RWPE2 (cell line): Measurements from ENCODE around the gene THBS1.
A peak's percentile ranks its signal among the peaks of the same experiment; 100 is the strongest.

ENCODE experiments used
- ATAC-seq: fragments of 200-7000 bp; cut with Tn5 transposase; 3 replicates; pipeline ENCODE4 v1.9.1; 2021; ENCODE audit warnings: low read depth
- DNase-seq: peaks from one replicate; pipeline ENCODE4 v3.0.0-alpha.2; 2020; ENCODE audit warnings: low spot score
- H3K27ac ChIP-seq: fragments of 450-650 bp; 2 replicates; pipeline ENCODE4 v1.5.1; 2017; ENCODE audit warnings: mild to moderate bottlenecking; ENCODE audit not compliant: poor library complexity, severe bottlenecking
- H3K27me3 ChIP-seq: fragments of 250-450 bp; sonication (Bioruptor Pico); 2 replicates; pipeline ENCODE4 v1.5.1; 2021; ENCODE audit warnings: mild to moderate bottlenecking, moderate library complexity; ENCODE audit not compliant: insufficient read depth, poor library complexity, severe bottlenecking
- H3K36me3 ChIP-seq: fragments of 250-450 bp; sonication (Bioruptor Pico); 2 replicates; pipeline ENCODE4 v1.5.1; 2020; ENCODE audit warnings: low read depth, mild to moderate bottlenecking, moderate library complexity
- H3K4me1 ChIP-seq: fragments of 250-450 bp; sonication (Bioruptor Pico); 2 replicates; pipeline ENCODE4 v1.5.1; 2021; ENCODE audit warnings: mild to moderate bottlenecking, moderate library complexity; ENCODE audit not compliant: insufficient read depth, poor library complexity, severe bottlenecking
- H3K4me3 ChIP-seq: fragments of 250-450 bp; sonication (Bioruptor Pico); 2 replicates; pipeline ENCODE4 v1.5.1; 2021; ENCODE audit warnings: mild to moderate bottlenecking, moderate library complexity; ENCODE audit not compliant: severe bottlenecking
- H3K9me3 ChIP-seq: fragments of 250-450 bp; sonication (Bioruptor Pico); 2 replicates; pipeline ENCODE4 v1.5.1; 2021; ENCODE audit warnings: mild to moderate bottlenecking, moderate library complexity; ENCODE audit not compliant: severe bottlenecking
- TF ChIP-seq, protein P1 (sequence below): fragments of 450-650 bp; IDR thresholded peaks from one replicate; pipeline ENCODE4 v1.5.1; 2017; ENCODE audit warnings: mild to moderate bottlenecking, moderate library complexity; ENCODE audit not compliant: poor library complexity, severe bottlenecking

Gene THBS1

DNA sequence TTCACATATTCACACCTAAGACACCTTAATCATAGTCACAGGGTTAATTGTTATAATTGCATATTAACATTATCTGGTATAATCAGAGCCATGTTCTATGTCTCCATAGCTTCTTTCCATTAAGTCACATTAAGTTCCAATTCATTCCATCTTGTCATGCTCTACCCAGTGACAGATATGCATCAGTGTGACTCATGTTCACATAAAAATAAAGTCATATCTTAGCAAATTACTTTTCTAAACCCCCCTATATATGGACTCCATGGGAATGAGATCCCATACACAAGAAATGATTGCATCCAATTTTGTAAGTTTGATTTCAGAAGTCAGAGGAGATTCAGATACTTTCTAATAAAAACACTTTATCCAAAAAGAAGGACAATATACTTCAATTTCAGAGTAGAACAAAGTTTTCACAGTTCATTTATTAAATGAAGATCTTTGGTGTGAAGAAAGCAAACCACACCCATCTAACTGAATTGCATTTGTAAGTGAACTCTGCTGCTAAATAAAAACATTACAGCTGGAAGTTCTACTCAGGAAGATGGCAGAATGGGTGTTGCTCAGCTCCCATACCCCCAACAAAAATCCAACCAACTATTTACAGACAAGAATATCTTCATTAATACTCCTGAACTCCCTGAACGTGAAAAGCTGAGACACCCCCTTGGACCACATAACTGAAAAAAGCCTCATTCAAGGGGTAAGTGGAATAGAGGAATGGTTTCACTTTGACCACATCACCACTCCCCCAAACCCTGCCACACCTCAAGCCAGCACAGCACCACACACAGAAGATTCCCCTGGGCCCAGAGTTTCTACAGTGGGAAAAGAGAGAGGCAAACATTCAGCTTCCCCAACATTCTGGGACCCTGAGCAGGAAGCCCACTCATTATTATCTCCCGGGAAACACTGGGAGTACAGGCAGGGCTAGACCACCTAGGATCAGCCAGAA lies 27.6 kb downstream of the THBS1 start:
- no peaks in the 10 kb centered on the region for H3K27me3 ChIP-seq

DNA sequence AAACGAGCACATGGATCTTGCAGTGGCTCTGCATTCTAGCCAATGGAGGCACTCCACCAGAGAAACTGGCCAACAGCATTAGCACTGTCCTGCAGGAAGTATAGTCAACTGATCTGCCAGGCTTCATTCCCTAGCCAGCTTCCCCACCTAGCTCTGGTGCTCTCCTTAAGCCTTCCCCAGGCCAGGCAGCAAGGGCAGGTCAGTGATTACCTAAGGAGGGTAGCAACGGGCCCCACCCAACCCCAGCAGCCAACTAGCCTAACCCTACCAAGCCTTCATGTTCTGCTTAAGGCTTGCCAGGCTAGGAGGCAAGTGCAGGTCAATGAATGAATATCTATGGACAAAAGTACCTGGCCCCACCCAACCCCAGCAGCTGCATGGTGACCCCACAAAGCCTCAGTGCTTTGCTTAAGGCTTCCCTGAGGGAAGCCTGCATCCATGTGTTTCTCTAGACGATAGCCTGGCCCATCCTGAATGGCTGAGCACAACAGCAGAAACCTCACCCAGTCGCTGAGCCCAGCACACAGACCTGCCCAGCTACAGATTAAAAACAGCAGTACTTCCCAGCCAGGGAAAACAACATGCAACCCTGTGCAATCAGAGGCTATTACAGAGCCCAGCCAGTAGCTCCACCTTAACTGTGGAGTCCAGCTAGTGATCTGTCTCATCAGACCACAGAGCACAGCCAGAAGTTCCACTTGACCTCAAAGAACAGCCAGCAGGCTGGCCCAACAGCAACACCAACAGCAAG lies 28.5 kb downstream of the THBS1 start:
- H3K36me3 ChIP-seq, result no peaks in the 10 kb centered on the region
- H3K4me1 ChIP-seq, result peaks cover 11% of the 10 kb centered on the region
- DNase-seq (no peak), ATAC-seq (no peak)
- no peak overlapping the region for H3K27ac ChIP-seq
- H3K9me3 ChIP-seq, result peaks cover 24% of the 10 kb centered on the region
- no peak overlapping the region for H3K4me3 ChIP-seq
- no peaks in the 10 kb centered on the region for H3K27me3 ChIP-seq
- TF ChIP-seq, protein P1, sequence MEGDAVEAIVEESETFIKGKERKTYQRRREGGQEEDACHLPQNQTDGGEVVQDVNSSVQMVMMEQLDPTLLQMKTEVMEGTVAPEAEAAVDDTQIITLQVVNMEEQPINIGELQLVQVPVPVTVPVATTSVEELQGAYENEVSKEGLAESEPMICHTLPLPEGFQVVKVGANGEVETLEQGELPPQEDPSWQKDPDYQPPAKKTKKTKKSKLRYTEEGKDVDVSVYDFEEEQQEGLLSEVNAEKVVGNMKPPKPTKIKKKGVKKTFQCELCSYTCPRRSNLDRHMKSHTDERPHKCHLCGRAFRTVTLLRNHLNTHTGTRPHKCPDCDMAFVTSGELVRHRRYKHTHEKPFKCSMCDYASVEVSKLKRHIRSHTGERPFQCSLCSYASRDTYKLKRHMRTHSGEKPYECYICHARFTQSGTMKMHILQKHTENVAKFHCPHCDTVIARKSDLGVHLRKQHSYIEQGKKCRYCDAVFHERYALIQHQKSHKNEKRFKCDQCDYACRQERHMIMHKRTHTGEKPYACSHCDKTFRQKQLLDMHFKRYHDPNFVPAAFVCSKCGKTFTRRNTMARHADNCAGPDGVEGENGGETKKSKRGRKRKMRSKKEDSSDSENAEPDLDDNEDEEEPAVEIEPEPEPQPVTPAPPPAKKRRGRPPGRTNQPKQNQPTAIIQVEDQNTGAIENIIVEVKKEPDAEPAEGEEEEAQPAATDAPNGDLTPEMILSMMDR, result no peak

More for the DNA sequence above, 27.6 kb downstream of the THBS1 start:
- no peak for ATAC-seq
- Histone ChIP-seq H3K4me1 (peaks cover 6% of the 10 kb centered on the region), H3K4me3 (no peak overlapping the region), H3K27ac (no peak overlapping the region), H3K36me3 (no peaks in the 10 kb centered on the region), H3K9me3 (peaks cover 16% of the 10 kb centered on the region)
- no peak for DNase-seq
- TF ChIP-seq, protein P1, result no peak

DNA sequence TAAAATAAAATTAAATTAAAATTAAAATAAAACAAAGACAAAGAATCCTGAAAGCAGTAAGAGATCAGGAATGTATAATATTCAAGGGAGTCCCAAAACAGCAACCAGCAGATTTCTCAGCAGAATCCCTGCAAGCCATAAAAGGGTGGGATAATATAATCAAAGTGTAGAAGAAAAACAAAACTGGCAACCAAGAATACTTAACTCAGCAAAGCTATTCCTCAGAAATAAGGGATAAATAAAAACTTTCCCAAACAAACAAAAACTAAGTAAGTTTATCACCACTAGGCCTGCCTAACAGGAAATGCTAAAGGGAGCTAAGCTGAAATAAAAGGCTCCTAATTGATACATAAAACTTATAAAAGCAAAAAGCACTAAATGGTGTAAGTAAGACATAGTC lies 29.8 kb downstream of the THBS1 start:
- no peaks in the 10 kb centered on the region for H3K36me3 ChIP-seq

DNA sequence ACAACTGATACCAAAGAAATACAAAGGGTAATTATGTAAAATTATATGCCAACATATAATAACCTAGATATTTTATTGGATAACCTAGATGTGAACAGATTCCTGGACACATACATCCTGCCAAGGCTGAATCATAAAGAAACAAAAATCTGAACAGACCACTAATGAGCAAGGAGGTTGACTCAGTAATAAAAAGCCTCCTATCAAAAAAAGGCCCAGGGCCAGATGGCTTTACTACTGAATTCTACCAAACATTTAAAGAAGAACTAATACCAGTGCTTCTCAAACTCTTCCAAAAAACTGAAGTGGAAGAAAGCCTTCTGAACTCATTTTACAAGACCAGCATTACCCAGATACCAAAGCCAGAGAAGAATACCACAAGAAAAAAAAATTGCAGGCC lies 32.4 kb downstream of the THBS1 start:
- ATAC-seq, result peak; percentile 52; the same call in 1 of the 3 replicates
- no peak overlapping the region for H3K4me3 ChIP-seq
- peak overlapping the region; percentile 14 for H3K27ac ChIP-seq
- TF ChIP-seq, protein P1, result no peak
- no peaks in the 10 kb centered on the region for H3K36me3 ChIP-seq
- no peak for DNase-seq
- peaks cover 24% of the 10 kb centered on the region for H3K9me3 ChIP-seq
- peaks cover 37% of the 10 kb centered on the region for H3K4me1 ChIP-seq
- H3K27me3 ChIP-seq, result no peaks in the 10 kb centered on the region

More for the DNA sequence above, 29.8 kb downstream of the THBS1 start:
- no peaks in the 10 kb centered on the region for H3K27me3 ChIP-seq
- TF ChIP-seq, protein P1, result no peak
- ATAC-seq, result no peak
- peaks cover 24% of the 10 kb centered on the region for H3K9me3 ChIP-seq
- H3K4me3 ChIP-seq, result no peak overlapping the region
- H3K27ac ChIP-seq, result no peak overlapping the region
- H3K4me1 ChIP-seq, result peaks cover 11% of the 10 kb centered on the region
- DNase-seq, result no peak
